Measurements from ENCODE around the gene TM2D3. TPM values are rescaled to one million over a fixed set of nuclear protein-coding genes. Genes with fewer than 3 reads are reported as not detected.

TM2D3 gene
- total RNA-seq, 4 donors from 2014 or later: 32.6 to 47.3 (median 46.2) TPM

- ATAC-seq (ENCODE audit: low FRiP score) (no peak), DNase-seq (ENCODE audit: low spot score) (no peak)
- TF ChIP-seq CTCF (IDR thresholded peaks at IDR 0.05): no peak
These were observed 33.1 kb downstream of the TM2D3 start for GRCh38 chr15:101618851-101619614.

DNA sequence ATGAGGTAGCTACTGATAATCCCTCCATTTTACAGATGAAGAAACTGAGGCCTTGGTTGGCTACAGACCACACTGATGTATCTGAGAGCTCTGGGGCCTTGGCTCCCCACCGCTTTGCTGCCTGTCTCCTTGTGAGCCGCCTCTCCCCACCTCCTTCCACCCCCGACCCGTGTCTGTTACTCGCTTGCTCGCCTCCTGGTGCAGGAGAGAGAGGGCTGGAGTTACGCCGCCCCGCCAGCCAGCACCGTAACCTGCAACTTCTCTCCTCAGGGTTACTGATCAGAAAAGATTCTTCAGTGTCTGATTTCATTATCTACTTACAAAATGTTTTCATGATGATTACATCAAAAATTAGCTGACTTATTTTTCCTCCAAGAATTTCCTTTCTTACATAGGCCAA lies 34.1 kb downstream of the TM2D3 start:
- DNase-seq (ENCODE audit: low spot score) (no peak), ATAC-seq (ENCODE audit: low FRiP score) (no peak)
- TF ChIP-seq CTCF (IDR thresholded peaks at IDR 0.05): no peak

GRCh38 chr15:101617390-101617965 lies 34.7 kb downstream of the TM2D3 start:
- no peak for TF ChIP-seq CTCF (IDR thresholded peaks at IDR 0.05)
- ATAC-seq (ENCODE audit: low FRiP score) (no peak), DNase-seq (ENCODE audit: low spot score) (no peak)

GRCh38 chr15:101615986-101616848 lies 36.0 kb downstream of the TM2D3 start:
- DNase-seq (ENCODE audit: low spot score) (no peak), ATAC-seq (ENCODE audit: low FRiP score) (peak; percentile 83)
- no peak for TF ChIP-seq CTCF (IDR thresholded peaks at IDR 0.05)

GRCh38 chr15:101615414-101615985 lies 36.7 kb downstream of the TM2D3 start:
- no peak for TF ChIP-seq CTCF (IDR thresholded peaks at IDR 0.05)
- ATAC-seq (ENCODE audit: low FRiP score) (peak; percentile 4), DNase-seq (ENCODE audit: low spot score) (no peak)

GRCh38 chr15:101614761-101615160 lies 37.4 kb downstream of the TM2D3 start:
- DNase-seq (ENCODE audit: low spot score): no peak
- no peak for ATAC-seq (ENCODE audit: low FRiP score)
- TF ChIP-seq CTCF (IDR thresholded peaks at IDR 0.05): no peak

Data from omental fat pad (tissue), 4 donors.